HCT116 (cell line): ENCODE data around the gene ATN1. TPM values are rescaled to one million over a fixed set of nuclear protein-coding genes. Genes with fewer than 3 reads are reported as not detected.

ENCODE experiments used
- ATAC-seq: fragments of 200-7000 bp; cut with Tn5 transposase; 2 replicates; pipeline ENCODE4 v1.9.1; 2020; ENCODE audit warnings: mild to moderate bottlenecking, moderate library complexity
- BruUV-seq: library from RNA; stranded (reverse); fragments of 400-500 nt; replicated peaks from 2 replicates; lab custom pipeline; 2021; lab: Mats Ljungman, UMichigan
- CTCF ChIA-PET: fragments of 300-600 bp; sonication (Branson Sonifier 250); formaldehyde crosslinking; loops from one replicate; lab custom pipeline; 2021; ENCODE audit warnings: antibody characterized with exemption; lab: Charles Lee
- POLR2A ChIA-PET: fragments of 300-600, 350-600 bp; sonication (Branson Sonifier 250); formaldehyde crosslinking; loops from one replicate; lab custom pipeline; 2021; ENCODE audit warnings: antibody characterized with exemption; lab: Charles Lee
- RAD21 ChIA-PET, 2 experiments: fragments of 300-600 bp; sonication (Branson Sonifier 250); formaldehyde crosslinking; loops; one replicate each; lab custom pipeline; 2023; ENCODE audit warnings: low total read pairs in 2 of 2; ENCODE audit not compliant: uncharacterized antibody in 2 of 2, unreplicated experiment in 2 of 2, low non-redundant PET in 1 of 2; lab: Charles Lee
- DNase-seq: peaks from one replicate; pipeline ENCODE4 v3.0.0-alpha.2; 2010; ENCODE audit warnings: low read depth, low spot score
- H2AFZ ChIP-seq: fragments of 200-600 bp; shearing (Covaris generic), sonication (generic); 2 replicates; pipeline ENCODE4 v1.6.1; 2017; ENCODE audit warnings: low read depth, mixed run types, mixed read lengths, antibody characterized with exemption, low read length; ENCODE audit not compliant: poor library complexity, severe bottlenecking
- H3K27ac ChIP-seq: 2 replicates; pipeline ENCODE4 v1.5.1; 2012; ENCODE audit warnings: low read depth, low read length
- H3K27me3 ChIP-seq: fragments of 200-600 bp; sonication (generic); 2 replicates; pipeline ENCODE4 v1.6.1; 2016; ENCODE audit warnings: mixed run types, low read length, mixed read lengths; ENCODE audit not compliant: insufficient read depth
- H3K36me3 ChIP-seq, 2 experiments: fragments of 200-500 bp in 1 of 2; fragments of 200-600 bp in 1 of 2; sonication (Bioruptor generic) in 1 of 2; sonication (generic) in 1 of 2; 2 replicates each; pipeline versions ENCODE4 v1.5.1 to v1.6.1; 2014 to 2016; ENCODE audit warnings: low read length in 2 of 2, inconsistent platforms in 1 of 2, mixed read lengths in 1 of 2, mixed run types in 1 of 2; ENCODE audit not compliant: insufficient read depth in 2 of 2, control insufficient read depth in 1 of 2
- H3K4me1 ChIP-seq, 2 experiments: fragments of 200-600 bp in 1 of 2; sonication (generic) in 1 of 2; 2 replicates each; pipeline versions ENCODE4 v1.5.1 to v1.6.1; 2012 to 2017; ENCODE audit warnings: low read length in 2 of 2, inconsistent platforms in 1 of 2, mild to moderate bottlenecking in 1 of 2, mixed read lengths in 1 of 2, mixed run types in 1 of 2, moderate library complexity in 1 of 2; ENCODE audit not compliant: insufficient read depth in 2 of 2, control insufficient read depth in 1 of 2
- H3K4me2 ChIP-seq: fragments of 200-600 bp; sonication (generic); 2 replicates; pipeline ENCODE4 v1.6.1; 2017; ENCODE audit warnings: mixed run types, low read length, mixed read lengths
- H3K4me3 ChIP-seq, 2 experiments: fragments of 200-600 bp in 1 of 2; sonication (generic) in 1 of 2; replicated peaks in 1 of 2; 2 replicates each; pipeline ENCODE4 v1.5.1; 2011 to 2016; ENCODE audit warnings: low read length in 2 of 2, control low read depth in 1 of 2, low read depth in 1 of 2, mild to moderate bottlenecking in 1 of 2, mixed read lengths in 1 of 2, mixed run types in 1 of 2
- H3K79me2 ChIP-seq: fragments of 200-600 bp; sonication (generic); 2 replicates; pipeline ENCODE4 v1.6.1; 2017; ENCODE audit warnings: mild to moderate bottlenecking, mixed run types, low read length, moderate library complexity, mixed read lengths; ENCODE audit not compliant: insufficient read depth
- H3K9ac ChIP-seq: fragments of 200-600 bp; sonication (generic); 2 replicates; pipeline ENCODE4 v1.6.1; 2016; ENCODE audit warnings: low read length, mixed read lengths
- H3K9me2 ChIP-seq: fragments of 200-600 bp; sonication (generic), shearing (Covaris generic); 2 replicates; pipeline ENCODE4 v1.6.1; 2017; ENCODE audit warnings: mixed run types, mild to moderate bottlenecking, moderate library complexity; ENCODE audit not compliant: insufficient read depth
- H3K9me3 ChIP-seq, 2 experiments: fragments of 200-500 bp in 1 of 2; fragments of 200-600 bp in 1 of 2; sonication (Bioruptor generic) in 1 of 2; sonication (generic) in 1 of 2; 2 replicates each; pipeline ENCODE4 v1.6.1; 2014 to 2017; ENCODE audit warnings: low read length in 2 of 2, mixed read lengths in 2 of 2, inconsistent platforms in 1 of 2, low read depth in 1 of 2, mild to moderate bottlenecking in 1 of 2, mixed run types in 1 of 2, moderate library complexity in 1 of 2; ENCODE audit not compliant: control insufficient read depth in 1 of 2, insufficient read depth in 1 of 2
- H4K20me1 ChIP-seq: fragments of 200-600 bp; sonication (generic), shearing (Covaris generic); 2 replicates; pipeline ENCODE4 v1.6.1; 2017; ENCODE audit warnings: mixed run types, mild to moderate bottlenecking, moderate library complexity; ENCODE audit not compliant: insufficient read depth
- CBX3 ChIP-seq: IDR thresholded peaks from 2 replicates; pipeline ENCODE4 v1.6.1; 2012; ENCODE audit warnings: low read depth
- POLR2A ChIP-seq: IDR thresholded peaks from 2 replicates; pipeline ENCODE4 v1.7.0; 2011; ENCODE audit warnings: borderline replicate concordance; ENCODE audit not compliant: insufficient read depth, insufficient read length; ENCODE audit errors: extremely low read depth
- POLR2AphosphoS5 ChIP-seq: IDR thresholded peaks from 2 replicates; pipeline ENCODE4 v1.6.1; 2011; ENCODE audit warnings: mild to moderate bottlenecking, low read depth, low read length, moderate library complexity
- SIN3A ChIP-seq: IDR thresholded peaks from 2 replicates; pipeline ENCODE4 v1.6.1; 2012; ENCODE audit warnings: low read depth
- TCF7L2 ChIP-seq: IDR thresholded peaks from 2 replicates; pipeline ENCODE4 v1.7.0; 2011; ENCODE audit warnings: borderline replicate concordance, inconsistent platforms; ENCODE audit not compliant: insufficient read depth, insufficient read length; ENCODE audit errors: extremely low read depth
- YY1 ChIP-seq: IDR thresholded peaks from 2 replicates; pipeline ENCODE4 v1.6.1; 2011; ENCODE audit warnings: low read length, low read depth, moderate library complexity, mild to moderate bottlenecking; ENCODE audit not compliant: insufficient replicate concordance; ENCODE audit errors: extremely low read depth
- ZFX ChIP-seq: fragments of 450-650 bp; IDR thresholded peaks from 2 replicates; pipeline ENCODE4 v1.6.1; 2017
- intact Hi-C: fragments of 100-400 bp; cut with micrococcal nuclease; formaldehyde crosslinking; loops from 2 replicates; pipeline ENCODE4 v1.10.0; 2022
- total RNA-seq: library from RNA; stranded (reverse); gene quantifications from one replicate; pipeline ENCODE4 v1.2.1, GENCODE V29; 2021; ENCODE audit not compliant: unreplicated experiment
- TF ChIP-seq, protein P1 (sequence below): IDR thresholded peaks from 2 replicates; pipeline ENCODE4 v1.6.1; 2012

ATN1 gene
- total RNA-seq, 1 experiment from 2014 or later, result 104 TPM

DNA sequence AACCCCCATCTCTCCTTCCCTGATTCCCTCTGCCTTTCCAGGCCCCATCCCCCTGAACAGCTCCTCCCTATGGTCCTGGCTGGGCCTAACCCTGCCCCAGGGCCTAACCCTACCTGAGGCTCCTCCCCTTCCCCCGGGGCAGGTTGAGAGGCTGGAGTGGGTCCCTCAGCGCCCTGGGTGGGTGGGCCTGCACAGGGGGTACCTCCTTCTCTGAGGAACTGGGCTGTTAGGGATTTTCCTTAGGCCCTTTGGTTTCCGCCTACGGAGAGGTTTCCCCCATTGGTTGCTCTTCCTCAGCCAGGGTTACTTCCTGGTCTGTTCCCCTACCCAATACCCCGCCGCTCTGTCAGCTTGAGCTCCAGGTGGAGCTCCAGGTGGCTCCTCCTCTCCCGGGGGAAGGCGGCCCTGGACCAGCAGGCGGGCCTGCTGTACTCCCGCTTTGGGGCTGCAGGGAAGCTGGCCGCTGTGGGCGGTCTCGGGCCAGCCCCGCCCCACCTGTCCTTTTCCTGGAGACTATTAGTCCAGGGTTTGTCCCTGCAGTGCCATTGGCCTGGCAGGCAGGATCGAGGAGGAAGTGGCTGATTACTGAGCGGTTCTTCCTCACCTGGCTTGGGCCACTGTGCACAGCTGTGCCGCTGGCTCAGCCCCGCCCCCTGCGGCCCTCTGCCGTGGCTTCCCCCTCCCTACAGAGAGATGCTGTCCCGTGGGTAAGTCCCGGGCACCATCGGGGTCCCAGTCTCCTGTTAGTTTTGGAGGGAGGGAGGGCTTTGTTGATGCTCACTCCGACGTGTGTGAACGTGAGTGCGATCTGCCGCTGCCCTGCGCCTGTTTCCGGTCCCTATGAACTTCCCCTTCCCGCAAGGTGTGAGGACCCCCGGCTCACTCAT is 18.5 kb downstream of the ATN1 start:
- intact Hi-C loops, result loop anchor here (1.0 to 10.0 kb wide), 3 partner anchors 15 to 691 kb away; no protein-coding TSS in a partner anchor
- no peak overlapping the region for H2AFZ ChIP-seq

GRCh38 chr12:6946920-6947374 is 19.2 kb downstream of the ATN1 start:
- ChIA-PET POLR2A (interaction anchor here (1.0 to 7.7 kb wide), 12 partner anchors 9 to 162 kb away, joined by 3 to 269 read pairs (median 13); partner anchors contain the start of genes ATN1, C1RL, SPSB2 and TPI1), RAD21 (interaction anchor here (0.7 to 2.8 kb wide), 5 partner anchors 15 to 78 kb away, joined by 3 to 22 read pairs (median 4); no protein-coding TSS in a partner anchor), CTCF (interaction anchor here (1.3 to 6.1 kb wide), 7 partner anchors 16 to 166 kb away, joined by 3 to 101 read pairs (median 7); partner anchors contain the start of genes C1RL and LPCAT3)
- Histone ChIP-seq H3K36me3 (no peaks in the 10 kb centered on the region), H3K9ac (peak overlapping the region; percentile 88), H3K9me2 (no peaks in the 10 kb centered on the region), H3K27me3 (no peaks in the 10 kb centered on the region), H4K20me1 (no peaks in the 10 kb centered on the region), H3K4me2 (peak overlapping the region; percentile 92), H2AFZ (no peak overlapping the region), H3K27ac (peak overlapping the region; percentile 99), H3K79me2 (peaks cover 16% of the 10 kb centered on the region), H3K4me1 (peaks cover 29 to 71% of the 10 kb centered on the region in 2 experiments), H3K4me3 (peak overlapping the region; percentile 71 to 78), H3K9me3 (no peaks in the 10 kb centered on the region)
- BruUV-seq, result no TSS peak
- TF ChIP-seq CBX3, result no peak
- ATAC-seq, result no peak
- intact Hi-C loops, result loop anchor here (1.0 to 10.0 kb wide), 3 partner anchors 14 to 690 kb away; no protein-coding TSS in a partner anchor
- DNase-seq, result no peak

More for the DNA sequence above, 18.5 kb downstream of the ATN1 start:
- no peaks in the 10 kb centered on the region for H3K9me3 ChIP-seq
- peak overlapping the region; percentile 71 to 78 for H3K4me3 ChIP-seq
- no peaks in the 10 kb centered on the region; a peak in 1 of 4 replicates for H3K36me3 ChIP-seq
- H4K20me1 ChIP-seq, result no peaks in the 10 kb centered on the region
- peaks cover 16% of the 10 kb centered on the region for H3K79me2 ChIP-seq
- no TSS peak for BruUV-seq
- peak overlapping the region; percentile 99 for H3K27ac ChIP-seq
- ATAC-seq (peak; percentile 77), DNase-seq (peak; percentile 96)
- no peaks in the 10 kb centered on the region for H3K27me3 ChIP-seq
- no peaks in the 10 kb centered on the region for H3K9me2 ChIP-seq
- H3K9ac ChIP-seq, result peak overlapping the region; percentile 88
- peak; percentile 22 for TF ChIP-seq YY1
- peak; percentile 96 for TF ChIP-seq POLR2AphosphoS5
- TF ChIP-seq, protein P1, sequence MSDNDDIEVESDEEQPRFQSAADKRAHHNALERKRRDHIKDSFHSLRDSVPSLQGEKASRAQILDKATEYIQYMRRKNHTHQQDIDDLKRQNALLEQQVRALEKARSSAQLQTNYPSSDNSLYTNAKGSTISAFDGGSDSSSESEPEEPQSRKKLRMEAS, result no peak
- TF ChIP-seq ZFX, result peak; percentile 74; the same call in 1 of the 2 replicates
- peak; percentile 95 for TF ChIP-seq POLR2A
- no peak for TF ChIP-seq SIN3A
- TF ChIP-seq TCF7L2, result peak; percentile 33
- ChIA-PET RAD21 (interaction anchor here (0.9 to 2.8 kb wide), 9 partner anchors 16 to 198 kb away, joined by 3 to 22 read pairs (median 4); partner anchors contain the start of gene C1RL (in 2 of the 2)), CTCF (interaction anchor here (0.6 to 6.1 kb wide), 12 partner anchors 8 to 199 kb away, joined by 3 to 101 read pairs (median 7); partner anchors contain the start of genes C1RL, LPCAT3 and SPSB2), POLR2A (interaction anchor here (0.6 to 7.7 kb wide), 18 partner anchors 9 to 691 kb away, joined by 3 to 269 read pairs (median 8); partner anchors contain the start of genes ATN1, C1RL, CDCA3 and SPSB2)
- H3K4me2 ChIP-seq, result peak overlapping the region; percentile 92
- H3K4me1 ChIP-seq, result peaks cover 29 to 76% of the 10 kb centered on the region in 2 experiments
